Hindlimb muscle (tissue), 1 donor: ENCODE data around the gene BABAM1. TPM values are rescaled to one million over a fixed set of nuclear protein-coding genes. Genes with fewer than 3 reads are reported as not detected.
"Not testable (repeated sequence)": the region's sequence is repeated elsewhere in the genome, so short reads cannot be mapped to it uniquely, and the experiment has no call there.

ENCODE experiments used
- DNase-seq: peaks from one replicate; pipeline ENCODE4 v3.0.0-alpha.2; 2013
- polyA plus RNA-seq: library from polyadenylated mRNA; unstranded; fragments of 120-200 nt; gene quantifications from one replicate; pipeline ENCODE4 v1.2.1, GENCODE V29; 2013; ENCODE audit not compliant: insufficient read length

The BABAM1 gene
- polyA plus RNA-seq, 1 donor = 105 TPM

DNA sequence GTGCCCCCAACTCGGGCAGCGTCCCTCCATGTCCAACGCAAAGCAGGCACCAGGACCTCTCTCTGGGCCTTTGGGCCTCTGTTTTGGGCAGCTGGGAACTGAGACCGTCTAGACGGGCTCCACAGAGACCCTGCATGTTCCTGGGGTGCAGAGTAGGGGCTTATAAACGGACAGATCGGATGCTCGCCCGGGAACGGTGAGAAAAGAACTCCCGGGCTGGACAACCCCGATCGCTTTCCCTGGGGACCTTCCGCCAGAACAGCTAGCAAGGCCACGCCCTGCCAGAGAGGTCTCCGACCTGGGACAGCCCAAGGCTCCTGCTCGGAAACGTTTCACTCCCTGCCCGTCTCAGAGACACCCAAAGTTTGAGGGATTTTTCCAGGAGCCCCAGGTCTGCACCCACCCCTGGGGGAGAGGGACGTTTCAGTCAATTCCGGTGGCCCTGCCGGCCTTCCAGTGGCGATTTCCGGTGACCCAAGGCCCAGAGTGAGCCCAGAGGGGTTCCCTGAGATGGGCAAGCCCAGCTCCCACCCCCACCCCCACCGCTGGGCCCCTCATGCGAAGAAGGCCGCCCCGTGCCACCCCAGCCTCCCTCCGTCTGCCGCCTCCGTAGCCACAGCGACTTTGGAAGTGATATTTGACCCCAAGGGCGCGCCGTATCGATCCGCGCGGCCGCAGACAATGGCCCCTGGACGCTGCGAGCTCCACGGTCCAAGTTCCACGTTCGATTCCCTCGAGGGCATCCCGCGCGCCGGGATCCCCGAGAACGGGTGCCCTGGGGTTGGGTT is 23.2 kb upstream of the BABAM1 start:
- peak; percentile 35 for DNase-seq

DNA sequence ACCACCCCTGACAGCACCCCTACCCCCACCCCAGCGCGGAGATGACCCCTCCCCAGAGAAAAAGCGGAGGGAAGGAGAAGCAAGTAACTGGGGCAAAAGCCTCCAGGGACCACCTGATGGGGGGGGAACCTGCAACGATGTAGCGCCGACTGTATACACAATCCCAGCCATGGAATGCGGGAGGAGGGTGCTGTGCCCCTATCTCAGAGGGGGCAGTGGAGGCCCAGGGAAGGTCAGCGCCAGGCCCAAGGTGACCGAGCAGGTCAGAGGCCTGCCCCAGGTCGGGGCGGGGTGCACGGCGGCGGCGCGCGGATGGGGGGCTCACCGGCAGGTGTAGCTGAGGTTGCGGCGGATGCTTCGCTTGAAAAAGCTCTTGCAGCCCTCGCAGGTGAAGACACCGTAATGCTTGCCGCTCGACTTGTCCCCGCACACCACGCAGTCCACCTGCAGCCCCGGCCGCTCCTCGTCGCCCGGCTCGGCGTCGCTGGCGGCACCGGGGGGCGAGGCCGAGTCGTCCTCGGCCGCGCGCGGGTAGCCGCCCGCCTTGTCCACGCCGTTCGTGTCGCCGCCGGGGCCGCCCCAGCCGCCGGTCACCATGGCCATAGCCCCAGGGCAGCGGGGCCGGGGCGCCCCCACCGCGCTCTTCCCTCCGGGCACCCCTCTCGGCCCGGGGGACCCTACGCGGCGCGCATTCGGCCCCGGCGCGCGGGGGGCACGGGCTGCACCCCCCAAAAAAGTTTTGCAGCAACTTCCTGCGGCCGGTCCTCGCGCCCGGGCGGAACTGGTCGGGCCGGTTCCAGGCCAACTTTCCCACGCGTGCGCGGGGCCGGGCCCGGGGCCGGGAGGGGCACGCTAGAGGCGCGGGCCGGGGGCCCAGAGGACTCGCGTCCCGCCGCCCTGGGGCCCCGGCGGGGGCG is 22.4 kb upstream of the BABAM1 start:
- no peak for DNase-seq

DNA sequence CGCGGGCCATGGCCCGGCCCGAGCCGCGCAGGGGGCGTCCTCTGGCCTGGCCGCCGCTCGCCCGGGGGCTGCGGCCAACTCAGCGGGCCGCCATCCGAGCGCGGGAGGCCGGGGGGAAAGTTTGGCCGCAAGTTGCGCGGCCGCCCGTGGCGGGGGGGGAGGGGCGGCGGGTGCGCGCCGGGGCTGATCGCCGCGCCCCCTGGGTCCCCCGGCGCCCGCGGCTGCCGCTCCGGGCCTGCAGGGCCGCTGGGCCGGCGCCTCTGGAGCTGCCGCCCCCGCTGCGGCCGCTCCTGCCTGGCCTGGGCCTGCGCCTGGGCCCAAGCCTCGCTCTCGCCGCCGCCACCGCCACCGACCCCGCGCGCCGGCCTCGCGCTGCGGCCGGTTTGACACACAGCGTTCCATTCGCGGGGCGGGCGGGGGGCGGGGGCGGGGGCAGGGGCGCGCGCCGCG is 21.7 kb upstream of the BABAM1 start, which contains the start of gene NR2F6:
TSS of gene NR2F6 (minus strand) at position 385 of the 450 bp plus-strand sequence. CDS start 699 bp downstream, outside the sequence.
- no peak for DNase-seq

GRCh38 chr19:17246681-17247425 is 20.4 kb upstream of the BABAM1 start:
- DNase-seq = peak; percentile 75

- no peak for DNase-seq
These were observed 19.0 kb upstream of the BABAM1 start for GRCh38 chr19:17248011-17248776.

DNA sequence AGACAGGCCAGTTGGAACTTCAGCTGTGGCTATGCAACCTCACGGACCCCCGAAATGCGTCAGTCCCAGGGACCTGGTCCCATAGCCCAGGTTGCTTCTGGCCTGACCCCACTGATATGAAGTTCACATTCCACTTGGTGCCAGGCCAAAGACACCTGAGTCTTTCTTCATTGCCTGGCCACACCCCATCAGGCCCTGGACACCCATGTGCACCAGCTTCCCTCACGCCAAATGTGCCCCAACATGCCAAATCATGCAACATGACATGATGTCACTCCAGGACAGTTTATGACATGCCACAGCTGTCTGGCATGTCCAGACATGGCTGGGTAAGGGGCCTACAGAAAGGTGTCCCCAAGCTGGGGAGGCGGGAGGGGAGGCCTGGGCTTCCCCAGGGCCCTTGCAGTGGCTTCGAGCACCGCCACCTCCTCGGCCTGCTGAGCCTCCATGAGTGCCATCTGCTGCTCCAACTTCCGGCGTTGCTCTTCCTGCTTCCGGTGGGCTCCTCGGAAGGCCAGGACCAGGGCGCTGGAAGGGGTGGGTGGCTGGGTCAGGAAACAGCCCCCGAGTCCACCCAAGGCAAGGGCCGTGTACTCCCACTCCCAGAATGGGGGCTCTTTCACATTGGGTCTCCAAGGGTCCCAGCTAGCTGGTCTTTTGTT is 17.2 kb upstream of the BABAM1 start:
- no peak for DNase-seq

GRCh38 chr19:17254636-17255035 is 12.6 kb upstream of the BABAM1 start:
- DNase-seq = no peak

DNA sequence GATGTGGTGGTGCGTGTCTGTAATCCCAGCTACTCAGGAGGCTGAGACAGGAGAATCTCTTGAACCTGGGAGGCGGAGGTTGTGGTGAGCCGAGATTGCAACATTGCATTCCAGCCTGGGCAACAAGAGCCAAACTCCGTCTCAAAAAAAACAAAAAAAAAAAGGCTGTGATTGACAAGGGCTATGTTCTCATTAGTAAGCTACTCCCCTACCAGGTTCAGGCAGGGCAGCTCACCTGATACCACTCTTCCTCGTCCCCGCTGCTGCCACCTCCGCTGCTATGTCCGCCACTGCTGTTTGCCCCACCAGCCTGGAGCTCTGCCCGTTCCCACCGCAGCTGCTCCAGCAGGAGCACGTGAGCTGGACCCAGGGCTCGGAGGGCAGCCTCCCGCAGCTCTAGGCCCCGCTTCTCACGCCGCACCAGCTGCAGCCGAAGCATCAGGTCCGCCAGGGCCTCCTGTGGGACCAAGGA is 12.1 kb upstream of the BABAM1 start:
- DNase-seq = no peak

DNA sequence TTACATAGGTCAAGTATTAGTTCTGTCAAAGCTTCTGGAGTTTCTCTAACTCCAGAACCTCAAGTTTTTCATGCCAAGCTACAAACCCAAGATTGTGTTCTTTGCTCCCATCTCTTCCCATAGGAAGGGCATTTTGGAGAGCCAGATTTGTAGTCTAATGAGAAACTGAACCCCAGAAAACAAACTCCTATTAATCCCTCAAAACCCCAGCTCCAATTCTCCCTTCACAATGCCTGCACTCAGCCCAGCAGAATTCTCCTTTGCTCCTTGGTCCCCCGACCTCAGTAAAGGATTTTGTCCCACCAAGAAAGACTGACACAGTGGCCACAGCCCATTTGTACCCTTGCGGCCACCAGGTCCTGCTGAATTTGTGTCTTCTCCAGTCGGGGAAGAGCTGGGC is 11.1 kb upstream of the BABAM1 start:
- DNase-seq = no peak

DNA sequence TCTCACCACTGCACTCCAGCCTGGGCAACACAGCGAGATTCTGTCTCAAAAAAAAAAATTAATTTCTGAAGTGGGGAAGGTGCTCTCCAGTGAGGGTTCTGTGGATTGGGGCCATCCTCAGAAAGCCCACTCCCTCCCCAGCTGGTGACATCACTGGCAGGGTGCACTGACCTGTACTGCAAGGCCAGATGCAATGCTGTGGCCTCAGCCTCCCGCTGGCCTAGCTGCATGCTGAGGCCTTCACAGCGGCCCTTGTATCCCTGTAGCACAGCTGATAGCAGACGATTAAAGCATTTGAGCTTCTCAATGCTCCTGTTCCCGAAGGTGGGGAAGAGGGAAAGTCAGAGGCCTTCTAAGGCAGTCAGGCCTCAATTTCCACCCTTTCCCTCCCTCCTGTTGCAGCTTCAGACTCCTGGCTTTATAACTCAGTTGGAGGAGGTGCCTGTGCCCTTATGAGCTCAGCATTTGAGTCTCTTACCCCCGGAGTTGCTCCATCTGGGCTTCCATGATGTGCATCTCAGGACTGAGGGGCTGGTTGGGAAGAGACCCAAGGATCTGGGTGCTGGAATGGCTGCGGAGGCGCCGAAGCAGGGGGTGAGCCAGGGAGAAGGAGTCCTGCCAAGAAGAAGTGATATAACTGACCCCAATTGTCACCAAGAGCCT is 8.0 kb upstream of the BABAM1 start:
- DNase-seq = no peak

GRCh38 chr19:17259934-17260333 is 7.3 kb upstream of the BABAM1 start:
- no peak for DNase-seq

DNA sequence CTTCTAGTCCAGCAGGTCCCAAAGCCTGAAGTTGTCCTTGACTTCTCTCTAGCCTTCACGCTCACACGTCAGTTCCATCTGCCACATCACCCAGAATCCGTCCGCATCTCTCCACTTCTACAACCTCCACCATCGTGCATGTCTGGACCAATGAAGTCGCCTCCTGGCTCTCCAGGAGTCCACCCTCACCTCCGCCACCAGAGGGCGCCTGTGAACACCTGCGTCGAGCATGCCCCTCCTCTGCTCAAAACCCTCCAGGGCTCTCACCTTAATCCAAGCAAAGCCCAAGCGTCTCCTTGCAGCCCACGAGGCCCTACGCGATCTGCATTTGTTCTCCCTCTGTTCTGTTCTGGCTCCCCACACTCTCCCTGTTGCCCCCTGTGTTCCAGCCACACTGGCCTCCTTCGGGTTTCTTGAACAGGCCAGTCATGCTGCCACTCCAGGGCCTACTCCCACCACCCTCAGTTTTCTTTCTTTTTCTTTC is 6.4 kb upstream of the BABAM1 start:
- no peak for DNase-seq

DNA sequence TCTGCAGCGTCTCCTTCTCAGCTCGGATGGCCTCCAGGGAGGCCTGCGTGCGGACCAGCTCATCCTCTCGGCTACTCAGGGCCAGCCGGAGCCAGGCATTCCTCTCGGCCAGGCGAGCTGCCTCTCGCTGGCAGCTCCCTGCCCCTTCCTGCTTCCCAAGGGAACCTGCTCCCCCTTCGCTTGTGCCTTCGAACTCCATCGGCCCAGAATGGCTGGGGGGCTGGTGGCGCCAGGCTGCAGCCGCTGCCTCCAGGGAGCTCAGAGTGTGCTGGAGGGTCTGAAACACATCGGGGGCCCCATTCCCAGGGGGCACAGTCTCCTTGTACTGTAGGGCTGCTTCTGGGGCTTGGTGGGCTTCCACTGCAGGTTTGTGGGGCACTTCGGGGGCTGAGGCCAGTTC is 4.7 kb upstream of the BABAM1 start:
- no peak for DNase-seq

- no peak for DNase-seq
These were observed 3.3 kb upstream of the BABAM1 start for GRCh38 chr19:17263712-17264640.

GRCh38 chr19:17264641-17264979 is 2.6 kb upstream of the BABAM1 start, which contains the start of gene USHBP1:
USHBP1 (minus strand) TSS chr19:17264745; CDS start chr19:17264299, 446 bp downstream.
- DNase-seq = no peak

DNA sequence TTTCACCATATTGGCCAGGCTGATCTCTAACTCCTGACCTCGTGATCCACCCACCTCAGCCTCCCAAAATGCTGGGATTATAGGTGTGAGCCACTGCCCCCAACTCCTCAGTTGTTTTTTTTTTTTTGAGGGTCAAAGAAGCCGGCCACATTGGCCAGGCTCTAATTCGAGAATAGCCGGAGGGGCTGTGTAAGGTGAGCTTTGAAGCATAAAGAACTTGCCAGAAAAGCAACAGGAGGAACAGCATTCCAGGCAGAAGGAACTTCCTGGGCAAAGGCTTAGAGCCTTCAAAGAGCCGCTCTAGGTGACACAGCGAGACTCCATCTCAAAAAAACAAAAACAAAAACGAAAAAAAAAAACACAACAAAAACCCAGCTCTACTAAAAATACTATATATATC is 1.2 kb upstream of the BABAM1 start:
- DNase-seq = no peak

- no peak for DNase-seq
These were observed 661 bp upstream of the BABAM1 start for GRCh38 chr19:17266589-17266974.

GRCh38 chr19:17268754-17269153 is 1.5 kb downstream of the BABAM1 start:
- no peak for DNase-seq

DNA sequence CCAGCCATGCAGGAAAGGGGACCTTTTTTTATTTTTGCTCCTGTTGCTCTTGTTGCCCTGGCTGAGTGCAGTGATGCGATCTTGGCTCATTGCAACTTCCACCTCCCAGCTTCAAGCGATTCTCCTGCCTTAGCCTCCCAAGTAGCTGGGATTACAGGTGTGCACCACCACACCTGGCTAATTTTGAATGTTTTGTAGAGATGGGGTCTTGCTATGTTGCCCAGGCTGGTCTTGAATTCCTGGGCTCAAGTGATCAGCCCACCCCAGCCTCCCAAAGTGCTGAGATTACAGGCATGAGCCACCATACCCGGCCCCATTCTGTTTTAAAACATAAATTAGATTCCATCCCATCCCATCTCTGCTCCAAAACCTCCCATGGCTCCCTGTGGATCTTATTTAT is 7.6 kb downstream of the BABAM1 start:
- DNase-seq = not testable (repeated sequence)
